Esophagus muscularis mucosa (tissue), 4 donors: ENCODE measurements around the gene MRPL14. TPM values are rescaled to one million over a fixed set of nuclear protein-coding genes. Genes with fewer than 3 reads are reported as not detected.

Source experiments
- DNase-seq: peaks from one replicate; pipeline ENCODE4 v3.0.0-alpha.2; 2017; ENCODE audit errors: extremely low spot score
- H3K27ac ChIP-seq, 4 donors: fragments of 200-600 bp; sonication (generic); replicated peaks in 1 of 4; 1 replicate in 3 of 4; 2 replicates in 1 of 4; pipeline ENCODE4 v1.5.1; 2016 to 2019; ENCODE audit warnings: mild to moderate bottlenecking in 1 of 4
- H3K27me3 ChIP-seq, 4 donors: fragments of 200-600 bp; sonication (generic); one replicate each; pipeline versions ENCODE4 v1.5.1 to v1.6.0; 2016 to 2019
- H3K36me3 ChIP-seq, 4 donors: fragments of 200-600 bp; sonication (generic); one replicate each; pipeline ENCODE4 v1.5.1; 2016 to 2019
- H3K4me1 ChIP-seq, 4 donors: fragments of 200-600 bp; sonication (generic); one replicate each; pipeline ENCODE4 v1.5.1; 2016 to 2019
- H3K4me3 ChIP-seq, 4 donors: fragments of 200-600 bp; sonication (generic); 1 replicate in 2 of 4; 2 replicates in 2 of 4; pipeline ENCODE4 v1.5.1; 2016 to 2019; ENCODE audit warnings: mild to moderate bottlenecking in 4 of 4, moderate library complexity in 1 of 4
- H3K9me3 ChIP-seq, 4 donors: fragments of 200-600 bp; sonication (generic); 1 replicate in 3 of 4; 2 replicates in 1 of 4; pipeline ENCODE4 v1.5.1; 2016 to 2019
- CTCF ChIP-seq, 3 experiments: fragments of 200-600 bp in 2 of 3; fragments of 450-650 bp in 1 of 3; sonication (generic) in 2 of 3; IDR thresholded peaks; one replicate each; pipeline ENCODE4 v1.5.1; 2017 to 2019; ENCODE audit warnings: antibody characterized with exemption in 3 of 3, mild to moderate bottlenecking in 2 of 3, moderate library complexity in 1 of 3
- EP300 ChIP-seq: sonication (generic); formaldehyde crosslinking; IDR thresholded peaks from one replicate; pipeline ENCODE4 v1.6.1; 2017; ENCODE audit warnings: antibody characterized with exemption
- POLR2A ChIP-seq: fragments of 450-650 bp; IDR thresholded peaks from one replicate; pipeline ENCODE4 v1.6.1; 2017; ENCODE audit warnings: antibody characterized with exemption, moderate library complexity, mild to moderate bottlenecking, low read depth
- POLR2AphosphoS5 ChIP-seq, 2 donors: sonication (generic); formaldehyde crosslinking; IDR thresholded peaks; one replicate each; pipeline ENCODE4 v1.6.1; 2017; ENCODE audit warnings: antibody characterized with exemption in 2 of 2
- WGBS: methylation state at CpG from one replicate; pipeline ENCODE4 v1.1.5; 2018; 5-methylcytosine and 5-hydroxymethylcytosine counted together
- intact Hi-C: fragments of 100-400 bp; cut with DNase I; formaldehyde crosslinking; loops from one replicate; pipeline ENCODE4 v1.15.1; 2023
- total RNA-seq, 4 donors: library from RNA; depleted of rRNA; stranded (reverse); fragments of >200 nt; gene quantifications; one replicate each; pipeline versions ENCODE4 v1.1.0 to v1.2.1, GENCODE V29; 2016

Gene MRPL14
- total RNA-seq, 4 donors from 2014 or later, result 30.3 to 44.2 (median 41.1) TPM

- H3K4me1 ChIP-seq, result peaks cover 36 to 61% (median 54%) of the 10 kb centered on the region in 4 donors
- no peak for DNase-seq
- intact Hi-C loops, result loop anchor here (5.0 kb wide), 1 partner anchor 66 kb away; no protein-coding TSS in a partner anchor
Observed at GRCh38 chr6:44072959-44073611, 54.2 kb downstream of the MRPL14 start.

DNA sequence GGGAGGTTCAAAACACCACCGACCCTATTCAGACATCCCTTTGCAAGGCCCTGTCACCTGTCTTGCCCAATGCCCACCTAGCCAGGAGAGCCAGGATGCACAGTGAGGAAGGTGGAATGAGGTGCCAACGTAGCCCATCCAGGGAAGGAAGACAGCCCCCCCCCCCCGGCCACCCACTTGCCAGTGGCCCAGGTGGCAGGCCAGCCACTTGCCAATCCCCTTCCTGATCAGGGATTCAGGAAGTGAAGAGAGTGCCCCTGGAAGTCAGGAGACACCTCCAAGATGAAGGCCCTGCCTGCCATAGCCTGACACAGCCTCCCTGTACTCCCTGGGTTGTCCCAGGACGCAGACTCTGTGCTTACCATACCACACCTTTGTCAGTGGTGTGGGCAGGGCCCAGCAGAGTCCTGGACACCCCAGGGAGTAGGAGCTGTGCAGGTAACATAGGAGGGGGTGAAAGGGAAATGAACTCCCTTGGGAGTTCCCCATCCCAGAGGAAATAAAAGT is 54.7 kb downstream of the MRPL14 start:
- H3K4me3 ChIP-seq, result peak overlapping the region; percentile 56 to 67 (median 60)

More at GRCh38 chr6:44072959-44073611, 54.2 kb downstream of the MRPL14 start:
- Histone ChIP-seq H3K9me3 (no peaks in the 10 kb centered on the region), H3K4me3 (peak overlapping the region; percentile 56 to 67 (median 60)), H3K27ac (peak overlapping the region; percentile 82 to 92 (median 86)), H3K36me3 (no peaks in the 10 kb centered on the region), H3K27me3 (peaks cover 0 to 3% (median 0%) of the 10 kb centered on the region in 4 donors)
- peak in 1 of 3 experiments; percentile 8 for TF ChIP-seq CTCF (IDR thresholded peaks at IDR 0.05)
- peak; percentile 26 for TF ChIP-seq POLR2A
- TF ChIP-seq POLR2AphosphoS5 (IDR thresholded peaks at IDR 0.05), result peak in 1 of 2 donors; percentile 77
- TF ChIP-seq EP300, result no peak
- WGBS, result 10% methylated on average over 8 of the region's 55 CpGs

GRCh38 chr6:44071670-44072451 is 55.4 kb downstream of the MRPL14 start:
- TF ChIP-seq POLR2AphosphoS5 (IDR thresholded peaks at IDR 0.05), result no peak
- no peak for TF ChIP-seq EP300
- no peak for TF ChIP-seq POLR2A
- no peak for TF ChIP-seq CTCF (IDR thresholded peaks at IDR 0.05)
- WGBS, result 67% methylated on average over 8 of the region's 8 CpGs
- no peaks in the 10 kb centered on the region for H3K9me3 ChIP-seq
- no peaks in the 10 kb centered on the region for H3K36me3 ChIP-seq
- intact Hi-C loops, result loop anchor here (5.0 kb wide), 1 partner anchor 65 kb away; no protein-coding TSS in a partner anchor
- no peaks in the 10 kb centered on the region for H3K27me3 ChIP-seq
- H3K4me1 ChIP-seq, result peaks cover 33 to 55% (median 48%) of the 10 kb centered on the region in 4 donors
- no peak for DNase-seq
- H3K4me3 ChIP-seq, result no peak overlapping the region
- peak overlapping the region; percentile 82 to 92 (median 86) for H3K27ac ChIP-seq

More for the DNA sequence above, 54.7 kb downstream of the MRPL14 start:
- Histone ChIP-seq H3K9me3 (no peaks in the 10 kb centered on the region), H3K36me3 (no peaks in the 10 kb centered on the region), H3K27me3 (peaks cover 0 to 3% (median 0%) of the 10 kb centered on the region in 4 donors), H3K27ac (peak overlapping the region; percentile 82 to 92 (median 86)), H3K4me1 (peaks cover 36 to 61% (median 54%) of the 10 kb centered on the region in 4 donors)
- 89% methylated on average over 4 of the region's 4 CpGs for WGBS
- no peak for TF ChIP-seq EP300
- TF ChIP-seq POLR2AphosphoS5 (IDR thresholded peaks at IDR 0.05), result no peak
- TF ChIP-seq CTCF (IDR thresholded peaks at IDR 0.05), result no peak
- TF ChIP-seq POLR2A, result no peak
- intact Hi-C loops, result loop anchor here (5.0 kb wide), 1 partner anchor 65 kb away; no protein-coding TSS in a partner anchor
- no peak for DNase-seq

GRCh38 chr6:44068607-44069296 is 58.5 kb downstream of the MRPL14 start:
- no peak overlapping the region for H3K4me3 ChIP-seq
- peaks cover 19 to 44% (median 36%) of the 10 kb centered on the region in 4 donors for H3K4me1 ChIP-seq
- no peaks in the 10 kb centered on the region for H3K36me3 ChIP-seq
- intact Hi-C loops, result no loop called here
- TF ChIP-seq POLR2AphosphoS5 (IDR thresholded peaks at IDR 0.05) (no peak), POLR2A (no peak), CTCF (IDR thresholded peaks at IDR 0.05) (no peak), EP300 (no peak)
- WGBS, result 91% methylated on average over 5 of the region's 5 CpGs
- DNase-seq, result no peak
- no peak overlapping the region for H3K27ac ChIP-seq
- H3K27me3 ChIP-seq, result no peaks in the 10 kb centered on the region
- H3K9me3 ChIP-seq, result no peaks in the 10 kb centered on the region
